ENCODE results near the gene DCLK1. TPM values are rescaled to one million over a fixed set of nuclear protein-coding genes. Genes with fewer than 3 reads are reported as not detected.

The DCLK1 gene
- total RNA-seq, 1 donor from 2014 or later: 2.2 TPM

DNA sequence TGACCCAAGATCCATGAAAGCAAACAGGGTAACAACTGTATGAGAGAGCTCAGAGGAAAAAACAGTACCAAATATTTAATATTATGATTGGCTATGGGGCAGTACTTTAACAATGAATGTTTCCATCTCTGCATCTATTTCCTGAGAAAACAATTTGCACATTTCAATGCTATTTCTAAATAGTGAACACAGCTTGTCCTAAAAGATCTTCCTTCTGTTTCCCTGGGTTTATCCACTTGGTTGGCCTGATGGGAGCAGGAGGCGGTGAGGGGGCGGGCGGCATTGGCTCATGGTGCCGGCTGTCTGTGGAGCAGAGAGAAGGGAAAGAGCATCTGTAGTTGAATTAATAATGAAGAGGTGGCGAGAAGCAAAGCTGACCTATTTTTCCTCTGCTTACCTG lies 291.4 kb downstream of the DCLK1 start:
- DNase-seq (ENCODE audit: low read depth): no peak
- no peak overlapping the region for H3K4me3 ChIP-seq (ENCODE audit: low read depth, low read length)
- TF ChIP-seq CTCF (conservative IDR thresholded peaks at IDR 0.05; ENCODE audit: low read depth, low read length): no peak

- peak; percentile 10 for DNase-seq (ENCODE audit: low read depth)
- TF ChIP-seq CTCF (conservative IDR thresholded peaks at IDR 0.05; ENCODE audit: low read depth, low read length): no peak
These were observed 292.8 kb downstream of the DCLK1 start for GRCh38 chr13:35838356-35838755.

GRCh38 chr13:35836446-35836845 lies 294.7 kb downstream of the DCLK1 start:
- TF ChIP-seq CTCF (conservative IDR thresholded peaks at IDR 0.05; ENCODE audit: low read depth, low read length): no peak
- no peak for DNase-seq (ENCODE audit: low read depth)
- H3K4me3 ChIP-seq (ENCODE audit: low read depth, low read length): no peak overlapping the region

More at GRCh38 chr13:35838356-35838755, 292.8 kb downstream of the DCLK1 start:
- no peak overlapping the region for H3K4me3 ChIP-seq (ENCODE audit: low read depth, low read length)

DNA sequence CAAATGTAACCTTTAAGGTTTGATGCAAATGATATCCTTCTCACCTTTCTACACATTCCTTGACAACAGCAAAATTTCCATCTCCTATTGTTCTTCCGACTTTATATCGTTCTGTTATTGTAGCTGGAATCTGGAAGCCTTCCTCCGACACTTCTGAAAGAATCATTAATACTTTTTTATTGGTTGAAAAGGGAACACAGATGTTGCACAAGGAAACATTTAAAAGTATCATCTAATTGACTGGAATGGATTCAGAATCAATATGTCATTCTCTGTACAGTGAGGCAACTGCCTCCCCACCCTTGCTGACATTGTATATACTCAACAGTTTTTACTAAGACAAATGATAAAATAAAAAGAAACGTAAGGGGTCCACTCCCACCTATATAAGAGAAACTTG lies 295.2 kb downstream of the DCLK1 start:
- TF ChIP-seq CTCF (conservative IDR thresholded peaks at IDR 0.05; ENCODE audit: low read depth, low read length): no peak
- no peak for DNase-seq (ENCODE audit: low read depth)
- H3K4me3 ChIP-seq (ENCODE audit: low read depth, low read length): no peak overlapping the region

GRCh38 chr13:35833608-35834275 lies 297.4 kb downstream of the DCLK1 start:
- H3K4me3 ChIP-seq (ENCODE audit: low read depth, low read length): no peak overlapping the region
- no peak for TF ChIP-seq CTCF (conservative IDR thresholded peaks at IDR 0.05; ENCODE audit: low read depth, low read length)
- no peak for DNase-seq (ENCODE audit: low read depth)

GRCh38 chr13:35833031-35833430 lies 298.2 kb downstream of the DCLK1 start:
- TF ChIP-seq CTCF (conservative IDR thresholded peaks at IDR 0.05; ENCODE audit: low read depth, low read length): no peak
- H3K4me3 ChIP-seq (ENCODE audit: low read depth, low read length): no peak overlapping the region
- DNase-seq (ENCODE audit: low read depth): no peak

- no peak overlapping the region for H3K4me3 ChIP-seq (ENCODE audit: low read depth, low read length)
- no peak for DNase-seq (ENCODE audit: low read depth)
- no peak for TF ChIP-seq CTCF (conservative IDR thresholded peaks at IDR 0.05; ENCODE audit: low read depth, low read length)
These were observed 298.6 kb downstream of the DCLK1 start for GRCh38 chr13:35832551-35832950.
